HG03097 (cell line): Measurements from ENCODE around the gene ZSWIM7.

ENCODE experiments used
- ATAC-seq: cut with Tn5 transposase; IDR thresholded peaks from one replicate; pipeline ENCODE4 v1.9.1; 2021; ENCODE audit not compliant: unreplicated experiment, low FRiP score

The ZSWIM7 gene

DNA sequence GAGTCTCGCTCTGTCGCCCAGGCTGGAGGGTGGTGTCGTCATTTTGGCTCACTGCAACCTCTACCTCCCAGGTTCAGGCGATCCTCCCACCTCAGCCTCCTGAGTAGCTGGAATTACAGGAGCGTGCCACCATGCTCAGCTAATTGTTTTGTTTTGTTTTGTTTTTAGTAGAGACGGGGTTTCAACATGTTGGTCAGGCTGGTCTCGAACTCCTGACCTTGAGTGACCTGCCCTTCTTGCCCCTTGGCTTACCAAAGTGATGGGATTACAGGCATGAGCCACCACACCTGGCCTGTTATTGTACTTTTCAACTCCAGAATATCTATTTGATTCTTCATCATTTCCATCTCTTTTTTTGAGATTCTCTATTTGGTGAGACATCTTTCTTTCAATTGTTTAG, 63.6 kb downstream of the ZSWIM7 start:
- ATAC-seq, result no peak

DNA sequence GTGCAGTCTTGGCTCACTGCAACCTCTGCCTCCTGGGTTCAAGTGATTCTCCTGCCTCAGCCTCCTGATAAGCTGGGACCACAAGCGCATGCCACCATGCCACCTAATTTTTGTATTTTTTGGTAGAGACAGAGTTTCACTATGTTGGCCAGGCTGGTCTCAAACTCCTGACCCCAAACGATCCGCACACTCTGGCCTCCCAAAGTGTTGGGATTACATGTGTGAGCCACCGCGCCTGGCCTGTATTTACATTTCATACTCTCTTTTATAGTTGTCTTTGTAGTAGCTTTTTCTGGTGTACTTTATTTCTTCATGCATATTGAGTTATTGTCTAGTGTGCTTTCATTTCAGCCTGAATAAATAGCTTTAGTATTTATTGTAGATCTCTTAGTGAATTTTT, 64.6 kb downstream of the ZSWIM7 start:
- ATAC-seq, result no peak

DNA sequence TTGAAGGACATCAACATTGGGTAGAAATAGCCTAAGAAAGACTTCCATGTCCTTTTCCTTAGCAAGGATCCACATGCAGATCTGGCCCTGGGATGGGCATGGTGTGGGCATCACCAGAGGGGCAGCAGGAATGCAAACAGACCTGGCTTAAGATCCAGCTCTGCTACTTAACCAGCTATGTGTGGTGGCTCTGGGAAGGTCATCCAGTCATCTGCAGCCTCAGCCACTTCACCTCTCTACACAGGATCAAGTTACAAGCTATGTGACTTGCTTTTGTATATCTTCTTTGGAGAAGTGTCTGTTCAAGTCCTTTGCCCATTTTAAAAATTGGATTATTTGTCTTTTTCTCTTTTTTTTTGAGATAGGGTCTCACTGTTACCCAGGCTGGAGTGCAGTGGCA, 68.1 kb downstream of the ZSWIM7 start:
- no peak for ATAC-seq

DNA sequence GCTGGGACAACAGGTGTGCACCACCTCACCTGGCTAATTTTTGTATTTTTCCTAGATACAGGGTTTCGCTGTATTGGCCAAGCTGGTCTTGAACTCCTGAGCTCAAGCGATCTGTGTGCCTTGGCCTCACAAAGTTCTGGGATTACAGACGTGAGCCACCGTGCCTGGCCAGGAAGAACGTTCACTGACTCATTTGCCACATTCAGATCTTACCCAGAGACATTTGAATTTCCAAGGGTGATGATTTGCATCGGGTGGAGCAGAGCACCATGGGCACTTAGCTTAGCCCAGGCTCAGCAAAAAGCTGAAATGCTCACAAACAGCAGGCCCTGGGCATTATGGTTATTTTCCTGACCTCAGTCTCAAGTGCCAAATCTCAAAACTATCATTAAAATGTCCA, 69.1 kb downstream of the ZSWIM7 start:
- ATAC-seq, result no peak

DNA sequence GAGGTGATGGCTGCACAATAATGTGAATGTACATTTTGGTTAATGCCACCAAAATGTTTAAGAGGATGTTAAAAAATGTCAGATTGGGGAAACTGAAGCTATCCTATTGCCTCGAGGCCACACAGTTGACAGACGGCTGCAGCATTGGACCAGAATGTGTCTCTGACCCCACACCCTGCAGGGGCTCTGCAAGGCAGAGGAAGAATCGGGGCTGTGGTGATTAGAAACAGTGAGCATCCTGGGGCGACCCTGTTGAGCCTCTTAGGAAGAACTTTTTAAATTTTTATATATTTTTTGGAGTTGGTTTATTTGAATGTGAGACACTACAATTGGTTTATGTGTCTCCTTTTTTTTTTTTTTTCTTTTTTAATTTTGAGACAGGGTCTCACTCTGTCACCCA, 69.6 kb downstream of the ZSWIM7 start:
- ATAC-seq, result no peak

DNA sequence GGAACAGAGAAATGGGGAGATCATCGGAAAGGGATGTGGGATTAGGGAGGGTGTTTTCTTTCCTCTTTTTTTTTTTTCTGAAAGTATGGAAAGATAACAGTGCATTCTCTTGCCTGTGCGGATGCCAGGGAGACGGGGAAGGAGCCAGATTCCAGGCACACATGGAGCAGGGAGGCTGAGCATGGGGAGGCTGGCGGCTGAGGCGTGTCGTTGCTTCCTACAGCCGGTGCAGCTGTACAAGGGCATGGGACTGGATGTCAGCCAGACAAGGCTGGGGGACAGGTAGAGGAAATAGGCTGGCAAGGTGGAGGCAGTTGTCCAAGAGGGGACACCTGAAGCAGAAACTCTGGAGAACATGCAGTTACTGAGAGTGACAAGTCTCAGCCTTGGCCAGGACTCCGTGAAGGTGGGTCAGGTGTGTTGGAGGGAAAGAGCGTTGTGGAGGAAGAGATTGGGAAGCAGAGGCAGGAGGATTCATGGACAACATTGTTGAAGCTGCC, 71.2 kb downstream of the ZSWIM7 start:
- ATAC-seq, result no peak
